Stomach (tissue), 9 donors: Measurements from ENCODE around the gene BBLN. TPM values are rescaled to one million over a fixed set of nuclear protein-coding genes. Genes with fewer than 3 reads are reported as not detected.
A peak's percentile ranks its signal among the peaks of the same experiment; 100 is the strongest.

Experiments
- DNase-seq, 2 donors: peaks; one replicate each; pipeline versions ENCODE4 v3.0.0 to v3.0.0-alpha.2; 2013 to 2019
- H3K27ac ChIP-seq, 5 donors: fragments of 200-600 bp in 4 of 5; sonication (generic) in 4 of 5; one replicate each; pipeline ENCODE4 v1.5.1; 2013 to 2019; ENCODE audit warnings: mild to moderate bottlenecking in 1 of 5, moderate library complexity in 1 of 5
- H3K27me3 ChIP-seq, 3 donors: fragments of 200-600 bp; sonication (generic); one replicate each; pipeline ENCODE4 v1.5.1; 2017 to 2019; ENCODE audit warnings: mixed run types in 1 of 3
- H3K36me3 ChIP-seq, 4 donors: fragments of 200-600 bp; sonication (generic); 1 replicate in 3 of 4; 2 replicates in 1 of 4; pipeline ENCODE4 v1.5.1; 2016 to 2019
- H3K4me1 ChIP-seq, 4 donors: fragments of 200-600 bp; sonication (generic); one replicate each; pipeline ENCODE4 v1.5.1; 2016 to 2019
- H3K4me3 ChIP-seq, 4 donors: fragments of 200-600 bp; sonication (generic) in 3 of 4; one replicate each; pipeline ENCODE4 v1.5.1; 2016 to 2019; ENCODE audit warnings: mild to moderate bottlenecking in 1 of 4
- H3K9me3 ChIP-seq, 4 donors: fragments of 200-600 bp; sonication (generic); one replicate each; pipeline ENCODE4 v1.5.1; 2016 to 2019
- CTCF ChIP-seq, 7 experiments: fragments of 450-650 bp in 4 of 7; fragments of 200-600 bp in 3 of 7; sonication (generic) in 3 of 7; IDR thresholded peaks; one replicate each; pipeline ENCODE4 v1.5.1; 2016 to 2019; ENCODE audit warnings: antibody characterized with exemption in 7 of 7, control low read depth in 2 of 7, mild to moderate bottlenecking in 1 of 7
- EP300 ChIP-seq: sonication (generic); formaldehyde crosslinking; IDR thresholded peaks from one replicate; pipeline ENCODE4 v1.6.1; 2017; ENCODE audit warnings: antibody characterized with exemption
- POLR2A ChIP-seq, 4 donors: fragments of 450-650 bp; IDR thresholded peaks; one replicate each; pipeline ENCODE4 v1.6.1; 2016; ENCODE audit warnings: antibody characterized with exemption in 4 of 4, control low read depth in 2 of 4, mild to moderate bottlenecking in 1 of 4, moderate library complexity in 1 of 4
- POLR2AphosphoS5 ChIP-seq, 3 donors: sonication (generic); formaldehyde crosslinking; IDR thresholded peaks; one replicate each; pipeline ENCODE4 v1.6.1; 2016; ENCODE audit warnings: antibody characterized with exemption in 3 of 3
- WGBS, 5 donors: extraction: QIAGEN DNeasy Blood & Tissue Kit in 3 of 5; methylation state at CpG; one replicate each; pipeline versions ENCODE4 v1.1.5 to v1.1.7; 2013 to 2018; 5-methylcytosine and 5-hydroxymethylcytosine counted together
- intact Hi-C: fragments of 100-400 bp; cut with DNase I; formaldehyde crosslinking; loops from one replicate; pipeline ENCODE4 v1.15.1; 2023; ENCODE audit warnings: low total_unique reads
- polyA plus RNA-seq, 3 donors: library from polyadenylated mRNA; stranded (reverse); fragments of 200-250 nt; gene quantifications; one replicate each; pipeline ENCODE4 v1.2.3, GENCODE V29; 2013
- total RNA-seq, 5 donors: library from RNA; depleted of rRNA; stranded (reverse); fragments of >200 nt; gene quantifications; one replicate each; pipeline versions ENCODE4 v1.1.0 to v1.2.3, GENCODE V29; 2014 to 2016
- donor health status: healthy with polysubstance abuse.
- donor health status: Bipolar disorder and iron deficiency.
- donor health status: healthy.

BBLN gene
- total and polyA plus RNA-seq, 8 donors = 17.8 to 193 (median 147) TPM; not detected in 1

GRCh38 chr9:128160603-128160987, 530 bp downstream of the BBLN start:
- no peaks in the 10 kb centered on the region for H3K27me3 ChIP-seq
- H3K9me3 ChIP-seq = no peaks in the 10 kb centered on the region
- WGBS, 5 donors = 0 to 1% (median 1%) methylated on average over 21 to 23 of the region's 23 CpGs
- peak in 1 of 2 donors; percentile 54 for DNase-seq
- intact Hi-C loops = no loop called here
- peak overlapping the region; percentile 49 to 89 (median 79) for H3K27ac ChIP-seq
- H3K36me3 ChIP-seq = peaks cover 16 to 37% (median 35%) of the 10 kb centered on the region in 4 donors
- H3K4me3 ChIP-seq = peak overlapping the region; percentile 80 to 91 (median 83)
- H3K4me1 ChIP-seq = peaks cover 5 to 31% (median 21%) of the 10 kb centered on the region in 4 donors
- no peak for TF ChIP-seq CTCF (IDR thresholded peaks at IDR 0.05)

GRCh38 chr9:128161215-128161902, 1.3 kb downstream of the BBLN start:
- peaks cover 5 to 31% (median 21%) of the 10 kb centered on the region in 4 donors for H3K4me1 ChIP-seq
- H3K27ac ChIP-seq = no peak overlapping the region
- H3K4me3 ChIP-seq = peak overlapping the region in 2 of 4 donors; percentile 83 to 91
- H3K36me3 ChIP-seq = peaks cover 22 to 45% (median 43%) of the 10 kb centered on the region in 4 donors
- no peaks in the 10 kb centered on the region for H3K9me3 ChIP-seq
- intact Hi-C loops = no loop called here
- no peak for DNase-seq
- no peaks in the 10 kb centered on the region for H3K27me3 ChIP-seq
- TF ChIP-seq CTCF (IDR thresholded peaks at IDR 0.05) = no peak
- TF ChIP-seq POLR2A (IDR thresholded peaks at IDR 0.05) = no peak
- no peak for TF ChIP-seq EP300
- TF ChIP-seq POLR2AphosphoS5 (IDR thresholded peaks at IDR 0.05) = no peak
- 89 to 92% (median 90%) methylated on average over 13 of the region's 13 CpGs for WGBS, 5 donors

GRCh38 chr9:128162215-128163026, 2.4 kb downstream of the BBLN start:
- DNase-seq = no peak
- TF ChIP-seq EP300 (no peak), POLR2AphosphoS5 (IDR thresholded peaks at IDR 0.05) (no peak), CTCF (IDR thresholded peaks at IDR 0.05) (no peak), POLR2A (IDR thresholded peaks at IDR 0.05) (no peak)
- Histone ChIP-seq H3K4me1 (peaks cover 5 to 31% (median 21%) of the 10 kb centered on the region in 4 donors), H3K4me3 (no peak overlapping the region), H3K9me3 (no peaks in the 10 kb centered on the region), H3K36me3 (peaks cover 33 to 55% (median 54%) of the 10 kb centered on the region in 4 donors), H3K27ac (no peak overlapping the region), H3K27me3 (no peaks in the 10 kb centered on the region)
- WGBS, 5 donors = 72 to 83% (median 79%) methylated on average over 10 of the region's 10 CpGs
- intact Hi-C loops = no loop called here

- intact Hi-C loops = no loop called here
- Histone ChIP-seq H3K27me3 (no peaks in the 10 kb centered on the region), H3K4me3 (no peak overlapping the region), H3K36me3 (peaks cover 39 to 62% (median 60%) of the 10 kb centered on the region in 4 donors), H3K27ac (no peak overlapping the region), H3K4me1 (peaks cover 5 to 31% (median 21%) of the 10 kb centered on the region in 4 donors), H3K9me3 (no peaks in the 10 kb centered on the region)
- TF ChIP-seq EP300 (no peak), POLR2AphosphoS5 (IDR thresholded peaks at IDR 0.05) (no peak), POLR2A (IDR thresholded peaks at IDR 0.05) (no peak), CTCF (IDR thresholded peaks at IDR 0.05) (no peak)
- WGBS, 5 donors = 86 to 97% (median 96%) methylated on average over 6 of the region's 6 CpGs
- no peak for DNase-seq
Measured at GRCh38 chr9:128163027-128163515, 3.0 kb downstream of the BBLN start.
